Upper lobe of right lung (tissue), 1 donor: ENCODE results near the gene USP36. TPM values are rescaled to one million over a fixed set of nuclear protein-coding genes. Genes with fewer than 3 reads are reported as not detected.

Experiments
- ATAC-seq: fragments of 200-7000 bp; cut with Tn5 transposase; one replicate; pipeline ENCODE4 v1.9.1; 2020; ENCODE audit warnings: mild to moderate bottlenecking, moderate library complexity
- DNase-seq: peaks from one replicate; pipeline ENCODE4 v3.0.0-alpha.2; 2020
- H3K27ac ChIP-seq: fragments of 200-600 bp; one replicate; pipeline ENCODE4 v1.8.0; 2022
- H3K27me3 ChIP-seq: fragments of 200-600 bp; one replicate; pipeline ENCODE4 v1.8.0; 2022; ENCODE audit warnings: mild to moderate bottlenecking
- H3K36me3 ChIP-seq: fragments of 200-600 bp; one replicate; pipeline ENCODE4 v1.8.0; 2022
- H3K4me1 ChIP-seq: fragments of 200-600 bp; one replicate; pipeline ENCODE4 v1.8.0; 2022
- H3K4me3 ChIP-seq: fragments of 200-600 bp; one replicate; pipeline ENCODE4 v1.8.0; 2022; ENCODE audit warnings: mild to moderate bottlenecking
- H3K9me3 ChIP-seq: fragments of 200-600 bp; one replicate; pipeline ENCODE4 v1.8.0; 2022
- intact Hi-C: fragments of 100-400 bp; cut with DNase I; formaldehyde crosslinking; loops from one replicate; pipeline ENCODE4 v1.11.0; 2022
- total RNA-seq: library from RNA; stranded (reverse); fragmentation: NEBNext Ultra II Directional; extraction: Animal tissue kit (Norgen Biotek cat#: 25700); gene quantifications from one replicate; pipeline ENCODE4 v1.2.1, GENCODE V29; 2021
- TF ChIP-seq, protein P1 (sequence below): fragments of 200-600 bp; IDR thresholded peaks from one replicate; pipeline ENCODE4 v1.8.0; 2022; ENCODE audit warnings: antibody characterized with exemption
- donor health status: DM: no; HTN: yes; CAD: no; lungs with severe emphysema.

USP36 gene
- total RNA-seq, 1 donor from 2014 or later, result 69.6 TPM

GRCh38 chr17:78849026-78849425 lies 8.4 kb upstream of the USP36 start:
- no peaks in the 10 kb centered on the region for H3K9me3 ChIP-seq
- no peak overlapping the region for H3K4me3 ChIP-seq
- no peak for ATAC-seq
- intact Hi-C loops, result no loop called here
- peaks cover 10% of the 10 kb centered on the region for H3K36me3 ChIP-seq
- H3K27ac ChIP-seq, result no peak overlapping the region
- TF ChIP-seq, protein P1, sequence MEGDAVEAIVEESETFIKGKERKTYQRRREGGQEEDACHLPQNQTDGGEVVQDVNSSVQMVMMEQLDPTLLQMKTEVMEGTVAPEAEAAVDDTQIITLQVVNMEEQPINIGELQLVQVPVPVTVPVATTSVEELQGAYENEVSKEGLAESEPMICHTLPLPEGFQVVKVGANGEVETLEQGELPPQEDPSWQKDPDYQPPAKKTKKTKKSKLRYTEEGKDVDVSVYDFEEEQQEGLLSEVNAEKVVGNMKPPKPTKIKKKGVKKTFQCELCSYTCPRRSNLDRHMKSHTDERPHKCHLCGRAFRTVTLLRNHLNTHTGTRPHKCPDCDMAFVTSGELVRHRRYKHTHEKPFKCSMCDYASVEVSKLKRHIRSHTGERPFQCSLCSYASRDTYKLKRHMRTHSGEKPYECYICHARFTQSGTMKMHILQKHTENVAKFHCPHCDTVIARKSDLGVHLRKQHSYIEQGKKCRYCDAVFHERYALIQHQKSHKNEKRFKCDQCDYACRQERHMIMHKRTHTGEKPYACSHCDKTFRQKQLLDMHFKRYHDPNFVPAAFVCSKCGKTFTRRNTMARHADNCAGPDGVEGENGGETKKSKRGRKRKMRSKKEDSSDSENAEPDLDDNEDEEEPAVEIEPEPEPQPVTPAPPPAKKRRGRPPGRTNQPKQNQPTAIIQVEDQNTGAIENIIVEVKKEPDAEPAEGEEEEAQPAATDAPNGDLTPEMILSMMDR, result no peak
- no peaks in the 10 kb centered on the region for H3K4me1 ChIP-seq
- no peaks in the 10 kb centered on the region for H3K27me3 ChIP-seq
- DNase-seq, result no peak

GRCh38 chr17:78847052-78847451 lies 6.4 kb upstream of the USP36 start:
- no peak overlapping the region for H3K27ac ChIP-seq
- no peaks in the 10 kb centered on the region for H3K4me1 ChIP-seq
- no peak overlapping the region for H3K4me3 ChIP-seq
- DNase-seq (no peak), ATAC-seq (no peak)
- intact Hi-C loops, result no loop called here
- H3K9me3 ChIP-seq, result no peaks in the 10 kb centered on the region
- H3K36me3 ChIP-seq, result no peaks in the 10 kb centered on the region
- H3K27me3 ChIP-seq, result no peaks in the 10 kb centered on the region
- TF ChIP-seq, protein P1, result no peak

- intact Hi-C loops, result no loop called here
- no peak for DNase-seq
These were observed 3.8 kb upstream of the USP36 start for GRCh38 chr17:78844301-78845005.

GRCh38 chr17:78842881-78843565 lies 2.4 kb upstream of the USP36 start:
- Histone ChIP-seq H3K9me3 (no peaks in the 10 kb centered on the region), H3K27me3 (no peaks in the 10 kb centered on the region), H3K27ac (no peak overlapping the region), H3K36me3 (peaks cover 2% of the 10 kb centered on the region), H3K4me1 (peaks cover 23% of the 10 kb centered on the region), H3K4me3 (no peak overlapping the region)
- ATAC-seq (no peak), DNase-seq (peak; percentile 71)
- TF ChIP-seq, protein P1, result peak; percentile 58
- intact Hi-C loops, result no loop called here

More at GRCh38 chr17:78844301-78845005, 3.8 kb upstream of the USP36 start:
- no peak for ATAC-seq
- TF ChIP-seq, protein P1, result no peak
- Histone ChIP-seq H3K27ac (no peak overlapping the region), H3K4me3 (no peak overlapping the region), H3K36me3 (no peaks in the 10 kb centered on the region), H3K4me1 (peaks cover 8% of the 10 kb centered on the region), H3K9me3 (no peaks in the 10 kb centered on the region), H3K27me3 (no peaks in the 10 kb centered on the region)

DNA sequence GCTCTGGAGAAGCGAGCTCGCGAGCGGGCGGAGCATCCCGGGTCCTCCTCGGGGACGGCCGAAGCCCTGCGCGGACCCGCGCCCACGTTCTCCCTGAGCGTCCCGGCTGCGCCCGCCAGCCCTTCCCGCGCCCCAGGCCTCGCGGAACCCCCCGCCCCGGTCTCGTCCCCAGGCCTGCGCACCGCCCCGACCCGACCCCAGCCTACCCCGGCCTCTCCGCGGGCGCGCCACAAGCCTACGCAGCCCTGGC lies 159 bp downstream of the USP36 start:
- peak overlapping the region; percentile 99 for H3K27ac ChIP-seq
- ATAC-seq (peak; percentile 45), DNase-seq (no peak)
- TF ChIP-seq, protein P1, result no peak
- H3K9me3 ChIP-seq, result no peaks in the 10 kb centered on the region
- H3K36me3 ChIP-seq, result peaks cover 26% of the 10 kb centered on the region
- no peaks in the 10 kb centered on the region for H3K27me3 ChIP-seq
- peaks cover 32% of the 10 kb centered on the region for H3K4me1 ChIP-seq
- intact Hi-C loops, result no loop called here
- H3K4me3 ChIP-seq, result peak overlapping the region; percentile 98
